ENCODE data around the gene SRPK3.

The SRPK3 gene

DNA sequence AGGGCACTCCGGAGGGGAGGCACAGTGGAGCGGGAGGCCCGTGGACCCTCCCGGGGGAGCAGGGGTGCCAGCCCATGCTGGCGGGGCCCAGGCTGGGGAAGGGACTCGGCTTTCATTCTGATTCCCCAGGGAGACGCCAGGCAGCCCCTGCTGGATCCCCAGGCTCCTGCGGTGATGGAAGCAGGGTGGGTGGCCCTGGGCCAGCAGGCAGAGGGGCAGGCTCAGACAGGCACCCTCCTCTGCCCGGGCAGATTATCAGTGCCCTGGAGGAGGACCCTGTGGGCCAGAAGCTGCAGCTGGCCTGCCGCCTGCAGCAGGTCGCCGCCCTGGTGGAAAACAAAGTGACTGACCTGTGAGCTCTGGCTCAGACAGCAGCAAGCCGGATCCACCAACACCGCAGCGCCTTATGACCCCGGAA, 2.1 kb upstream of the SRPK3 start:
- TF ChIP-seq CTCF (conservative IDR thresholded peaks at IDR 0.05) (no peak; the same call in 1 of the 2 replicates), ZFX (IDR thresholded peaks at IDR 0.05) (no peak)
- no peak overlapping the region for H3K27ac ChIP-seq

- no peak for TF ChIP-seq ZFX (IDR thresholded peaks at IDR 0.05)
- TF ChIP-seq CTCF (conservative IDR thresholded peaks at IDR 0.05) = no peak
- H3K27ac ChIP-seq = peak overlapping the region; percentile 21; the same call in 1 of the 2 replicates
Observed at GRCh38 chrX:153779891-153780677, 757 bp upstream of the SRPK3 start.

GRCh38 chrX:153781428-153782047, 697 bp downstream of the SRPK3 start:
- TF ChIP-seq CTCF (conservative IDR thresholded peaks at IDR 0.05) (no peak), ZFX (IDR thresholded peaks at IDR 0.05) (no peak)
- H3K27ac ChIP-seq = no peak overlapping the region; the same call in 1 of the 2 replicates

GRCh38 chrX:153782313-153782712, 1.5 kb downstream of the SRPK3 start:
- no peak overlapping the region for H3K27ac ChIP-seq
- TF ChIP-seq ZFX (IDR thresholded peaks at IDR 0.05) (no peak), CTCF (conservative IDR thresholded peaks at IDR 0.05) (no peak)

GRCh38 chrX:153782871-153783270, 2.0 kb downstream of the SRPK3 start:
- no peak overlapping the region for H3K27ac ChIP-seq
- no peak for TF ChIP-seq CTCF (conservative IDR thresholded peaks at IDR 0.05)
- TF ChIP-seq ZFX (IDR thresholded peaks at IDR 0.05) = no peak

DNA sequence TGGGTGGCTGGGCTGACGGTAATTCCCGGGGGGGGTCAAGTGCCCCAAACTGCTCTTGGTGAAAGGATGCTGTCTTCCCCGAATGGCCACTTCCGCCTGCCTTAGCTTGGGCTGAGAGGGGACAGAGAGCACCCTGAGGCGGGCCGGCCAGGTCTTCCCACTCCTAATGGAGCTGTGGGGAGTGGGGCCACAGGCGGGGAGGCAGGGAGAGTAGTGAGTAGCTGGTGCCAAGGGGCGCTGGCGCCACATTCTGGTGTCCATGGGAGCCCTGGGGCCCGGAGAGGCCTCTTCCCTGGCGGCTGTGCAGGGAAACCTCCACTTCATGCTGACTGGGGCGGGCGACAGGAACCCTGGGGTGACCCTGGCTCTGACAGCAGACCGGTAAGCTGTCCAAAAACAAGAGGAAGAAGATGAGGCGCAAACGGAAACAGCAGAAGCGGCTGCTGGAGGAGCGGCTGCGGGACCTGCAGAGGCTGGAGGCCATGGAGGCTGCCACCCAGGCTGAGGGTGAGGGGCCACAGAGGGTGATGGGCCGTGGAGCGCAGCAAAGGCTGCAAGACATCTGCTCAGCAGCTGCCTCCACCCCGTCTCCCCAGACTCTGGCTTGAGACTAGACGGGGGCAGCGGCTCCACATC, 2.7 kb downstream of the SRPK3 start:
- H3K27ac ChIP-seq = no peak overlapping the region
- TF ChIP-seq ZFX (IDR thresholded peaks at IDR 0.05) (no peak), CTCF (conservative IDR thresholded peaks at IDR 0.05) (no peak)
